GM21515 (cell line): Measurements from ENCODE around the gene NFYA.
"Not testable (repeated sequence)": the region's sequence is repeated elsewhere in the genome, so short reads cannot be mapped to it uniquely, and the experiment has no call there.

Source experiments
- ATAC-seq: cut with Tn5 transposase; IDR thresholded peaks from one replicate; pipeline ENCODE4 v1.9.1; 2021; ENCODE audit not compliant: unreplicated experiment

Gene NFYA

DNA sequence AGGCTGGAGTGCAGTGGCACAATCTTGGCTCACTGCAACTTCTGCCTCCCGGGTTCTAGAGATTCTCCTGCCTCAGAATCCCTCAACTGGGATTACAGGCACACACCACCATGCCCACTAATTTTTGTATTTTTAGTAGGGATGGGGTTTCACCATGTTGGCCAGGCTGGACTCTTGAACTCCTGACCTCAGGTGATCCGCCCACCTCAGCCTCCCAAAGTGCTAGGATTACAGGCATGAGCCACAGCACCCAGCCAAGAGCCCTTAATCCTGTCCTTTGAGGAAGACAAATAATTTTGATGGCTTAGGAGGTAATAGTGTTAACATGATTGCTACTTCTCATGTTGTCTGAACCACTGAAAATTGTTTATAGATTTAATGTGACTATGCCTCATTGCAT, 42.3 kb downstream of the NFYA start:
- not testable (repeated sequence) for ATAC-seq

DNA sequence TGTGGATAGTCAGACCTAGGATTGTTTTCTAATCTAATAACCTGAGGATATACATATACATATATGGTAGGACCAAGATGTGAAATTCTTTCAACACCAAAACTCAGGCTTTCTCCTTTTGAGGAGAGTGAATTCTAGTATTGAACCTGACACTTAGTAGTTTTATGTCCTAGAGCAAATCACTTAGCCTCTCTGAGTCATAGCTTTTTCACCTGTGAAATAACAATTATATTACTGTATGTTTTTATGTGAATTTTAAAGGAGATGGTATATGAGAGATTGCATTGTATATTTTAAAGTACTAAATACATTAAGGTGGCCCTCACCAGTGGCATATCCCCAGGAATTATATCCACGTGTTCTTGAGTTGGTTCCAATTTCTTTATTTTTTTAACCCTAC, 46.7 kb downstream of the NFYA start:
- ATAC-seq: no peak

DNA sequence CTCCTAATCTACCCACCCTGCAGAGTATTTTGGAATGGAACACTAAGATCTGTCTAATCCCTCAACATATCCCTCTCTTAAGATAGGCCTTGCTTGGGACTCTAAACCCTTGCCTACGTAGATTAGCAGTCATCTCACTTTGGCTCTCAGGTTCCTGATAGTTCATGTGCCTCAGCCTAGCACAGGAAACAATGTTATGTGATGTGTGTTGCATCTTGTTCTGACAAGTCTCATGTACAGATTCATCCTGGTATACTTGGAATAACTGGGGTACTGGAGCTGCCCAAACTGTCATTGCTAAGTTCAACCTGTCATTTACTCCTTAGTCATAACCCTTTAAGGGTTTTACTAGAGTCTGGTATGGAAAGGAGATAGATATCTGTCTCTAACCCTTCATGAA, 47.3 kb downstream of the NFYA start:
- no peak for ATAC-seq

DNA sequence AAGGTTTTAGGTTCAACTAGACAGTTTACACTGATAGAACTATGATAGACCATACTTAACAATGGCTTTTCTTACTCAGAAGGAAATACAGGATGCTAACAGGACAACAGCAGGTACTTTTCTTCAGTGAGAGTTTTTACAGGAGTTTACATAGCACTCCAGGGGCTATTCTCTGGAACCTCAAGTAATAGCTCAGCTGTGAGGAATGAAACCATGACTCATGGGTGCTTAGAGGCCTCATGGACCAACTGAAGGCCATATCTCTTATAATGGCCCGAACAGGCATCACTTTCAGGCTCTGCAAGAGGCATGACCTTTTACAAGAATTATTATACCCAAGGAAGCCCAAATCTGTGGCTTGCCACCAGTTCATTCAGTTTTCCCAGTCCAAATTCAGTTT, 49.6 kb downstream of the NFYA start:
- ATAC-seq: no peak

DNA sequence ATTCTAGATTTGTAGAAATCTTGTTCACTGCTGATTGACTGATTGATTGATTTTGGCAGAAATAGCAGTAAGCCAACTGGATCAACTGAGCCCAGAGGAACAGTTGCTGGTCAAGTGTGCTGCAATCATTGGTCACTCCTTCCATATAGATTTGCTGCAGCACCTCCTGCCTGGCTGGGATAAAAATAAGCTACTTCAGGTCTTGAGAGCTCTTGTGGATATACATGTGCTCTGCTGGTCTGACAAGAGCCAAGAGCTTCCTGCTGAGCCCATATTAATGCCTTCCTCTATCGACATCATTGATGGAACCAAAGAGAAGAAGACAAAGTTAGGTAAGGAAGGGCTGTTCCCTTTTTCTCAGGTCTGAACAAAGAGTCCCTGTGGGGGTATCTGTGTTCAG, 50.1 kb downstream of the NFYA start:
- no peak for ATAC-seq

DNA sequence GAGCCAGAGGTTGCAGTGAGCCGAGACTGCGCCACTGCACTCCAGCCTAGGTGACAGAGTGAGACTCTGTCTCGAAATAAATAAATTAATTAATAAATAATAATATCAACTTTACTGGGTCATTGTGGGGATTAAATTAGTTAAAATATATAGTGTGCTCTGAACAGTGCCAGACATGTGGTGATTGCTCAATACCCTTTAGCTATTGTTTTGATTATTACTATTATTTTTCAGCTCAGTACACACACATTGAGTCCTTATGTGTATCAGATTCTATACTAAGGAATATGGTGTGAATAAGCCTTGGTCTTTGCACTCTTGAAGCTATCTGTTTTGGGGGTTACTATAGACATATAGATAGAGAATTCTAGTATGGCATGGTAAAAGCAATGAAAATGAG, 52.5 kb downstream of the NFYA start:
- ATAC-seq: no peak

DNA sequence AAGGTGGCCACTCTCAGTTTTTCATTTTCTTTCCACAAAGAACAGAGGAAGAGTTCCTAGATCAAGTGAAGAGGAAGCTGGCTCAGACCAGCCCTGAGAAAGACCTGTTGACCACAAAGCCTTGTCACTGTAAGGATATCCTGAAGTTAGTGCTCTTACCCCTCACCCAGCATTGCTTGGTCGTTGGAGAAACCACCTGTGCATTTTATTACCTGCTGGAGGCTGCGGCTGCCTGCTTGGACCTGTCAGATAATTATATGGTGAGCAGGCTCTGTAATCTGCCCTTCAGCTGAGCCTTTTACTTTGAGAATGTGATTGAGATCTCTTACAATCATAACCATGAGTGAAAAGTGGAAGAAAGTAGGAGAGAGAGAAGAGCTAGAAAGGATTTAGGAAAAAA, 59.5 kb downstream of the NFYA start:
- no peak for ATAC-seq

DNA sequence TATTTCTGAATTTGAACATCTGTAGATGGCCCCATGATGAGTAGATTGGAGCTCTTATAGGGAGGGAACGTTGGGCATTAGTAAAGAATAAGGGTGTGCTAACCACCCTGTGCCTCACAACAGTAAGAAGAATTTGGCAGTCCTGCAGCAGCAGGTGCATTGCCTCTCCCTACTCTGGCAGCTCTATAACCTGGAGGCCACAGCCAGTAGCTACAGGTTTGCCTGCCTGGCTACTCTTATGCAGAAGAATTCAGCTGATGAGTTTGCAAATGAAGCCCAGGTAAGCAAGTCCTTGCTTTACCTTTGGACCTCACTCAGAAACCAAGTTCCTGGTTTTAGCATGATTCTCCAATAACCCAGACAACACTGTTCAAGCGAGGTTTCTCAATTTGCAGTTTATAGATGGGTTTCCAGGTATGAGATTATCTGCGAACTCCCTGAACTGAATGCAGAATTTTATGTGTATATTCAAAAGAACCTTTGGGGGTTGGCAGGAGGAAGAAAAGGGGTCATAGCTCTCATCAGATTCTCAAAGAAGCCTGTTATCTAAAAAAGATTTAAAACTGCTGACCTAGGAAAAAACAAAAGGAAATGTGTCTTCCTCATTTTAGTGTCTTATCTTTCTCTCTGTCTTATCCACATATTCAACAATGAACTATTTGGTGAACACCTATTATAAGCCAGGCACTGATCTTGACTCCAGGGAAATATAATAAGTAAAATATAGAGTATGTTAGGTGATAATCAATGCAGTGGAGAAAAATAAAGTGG, 62.5 kb downstream of the NFYA start:
- no peak for ATAC-seq

DNA sequence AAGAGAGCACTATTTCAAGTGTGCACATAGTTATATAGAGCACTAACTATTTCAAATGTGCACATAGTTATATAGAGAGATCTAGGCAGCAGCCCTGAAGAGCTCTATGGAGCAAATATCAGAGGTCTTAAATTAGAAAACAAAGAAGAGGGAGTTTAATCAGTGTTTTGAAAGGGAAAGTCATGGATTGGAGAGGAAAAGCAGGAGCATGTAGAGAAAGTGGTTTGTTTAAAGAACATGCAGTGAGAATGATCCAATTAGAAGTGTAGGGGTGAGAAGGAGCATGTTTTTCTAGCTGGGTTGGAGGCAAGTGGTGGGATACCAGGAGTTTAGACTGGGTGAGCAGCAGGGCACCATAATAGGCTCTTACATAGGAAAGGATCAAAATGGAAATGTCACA, 64.1 kb downstream of the NFYA start:
- no peak for ATAC-seq

DNA sequence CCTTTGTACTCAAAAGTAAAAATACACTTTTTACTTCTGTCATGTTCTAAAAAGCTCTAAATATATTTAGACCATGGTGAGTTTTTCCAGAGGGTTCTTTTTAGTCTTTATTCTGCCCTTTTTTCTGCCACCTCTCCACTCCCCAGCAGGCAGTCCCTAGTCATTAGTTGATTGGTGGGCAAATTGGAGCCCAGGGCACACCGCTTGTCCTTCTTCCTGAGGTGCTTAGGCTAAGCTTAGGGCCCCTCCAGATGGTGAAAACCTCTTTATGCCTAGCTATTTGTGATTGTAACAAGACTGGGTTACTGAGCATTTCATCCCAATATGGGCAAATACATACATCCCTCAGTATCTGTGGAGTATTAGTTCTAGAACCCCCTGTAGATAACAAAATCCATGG, 75.1 kb downstream of the NFYA start:
- ATAC-seq: no peak
